Endodermal cell (in vitro differentiated cells): ENCODE results near the gene CBX2. TPM values are rescaled to one million over a fixed set of nuclear protein-coding genes. Genes with fewer than 3 reads are reported as not detected.

ENCODE experiments used
- DNase-seq: peaks from one replicate; pipeline ENCODE4 v3.0.0-alpha.2; 2017
- H3K27ac ChIP-seq: 2 replicates; pipeline ENCODE4 v1.5.1; 2013; ENCODE audit warnings: mild to moderate bottlenecking, low read depth, low read length, moderate library complexity
- H3K27me3 ChIP-seq: 2 replicates; pipeline ENCODE4 v1.6.1; 2013; ENCODE audit warnings: mild to moderate bottlenecking, low read length, moderate library complexity; ENCODE audit not compliant: insufficient read depth, control insufficient read depth, poor library complexity, severe bottlenecking
- H3K36me3 ChIP-seq: 2 replicates; pipeline ENCODE4 v1.7.0; 2013; ENCODE audit warnings: mild to moderate bottlenecking, low read length, moderate library complexity; ENCODE audit not compliant: control insufficient read depth, insufficient read depth
- H3K4me1 ChIP-seq: one replicate; pipeline ENCODE4 v1.7.0; 2013; ENCODE audit warnings: low read length; ENCODE audit not compliant: control insufficient read depth, insufficient read depth
- H3K4me3 ChIP-seq: 2 replicates; pipeline ENCODE4 v1.5.1; 2013; ENCODE audit warnings: mild to moderate bottlenecking, low read length, moderate library complexity
- H3K9ac ChIP-seq: 2 replicates; pipeline ENCODE4 v1.6.1; 2013; ENCODE audit warnings: mild to moderate bottlenecking, low read length, moderate library complexity; ENCODE audit not compliant: poor library complexity, severe bottlenecking; ENCODE audit errors: extremely low read depth
- H3K9me3 ChIP-seq: 2 replicates; pipeline ENCODE4 v1.6.1; 2013; ENCODE audit warnings: mild to moderate bottlenecking, low read length, moderate library complexity; ENCODE audit not compliant: control insufficient read depth
- H3K27ac Mint-ChIP-seq: 2 replicates; pipeline ENCODE4 v1.8.0; 2020; ENCODE audit warnings: mixed read lengths
- H3K27me3 Mint-ChIP-seq: 2 replicates; pipeline ENCODE4 v1.8.0; 2021; ENCODE audit warnings: mild to moderate bottlenecking, mixed read lengths; ENCODE audit not compliant: insufficient read depth
- H3K36me3 Mint-ChIP-seq: 2 replicates; pipeline ENCODE4 v1.8.0; 2020; ENCODE audit warnings: low read depth, mixed read lengths
- H3K4me1 Mint-ChIP-seq: 2 replicates; pipeline ENCODE4 v1.8.0; 2020; ENCODE audit warnings: mixed read lengths
- H3K4me3 Mint-ChIP-seq: 2 replicates; pipeline ENCODE4 v1.8.0; 2020; ENCODE audit warnings: mild to moderate bottlenecking, moderate library complexity, mixed read lengths
- H3K9me3 Mint-ChIP-seq: 2 replicates; pipeline ENCODE4 v1.8.0; 2020; ENCODE audit warnings: mild to moderate bottlenecking, mixed read lengths
- CTCF ChIP-seq: fragments of 200-600 bp; sonication (generic); conservative IDR thresholded peaks from 2 replicates; pipeline ENCODE4 v1.5.0; 2021; ENCODE audit warnings: antibody characterized with exemption, mild to moderate bottlenecking
- WGBS, 2 experiments: methylation state at CpG; one replicate each; pipeline versions ENCODE4 v1.1.5 to v1.1.7; 2013; ENCODE audit warnings: missing lambda C conversion rate in 2 of 2, mixed read lengths in 1 of 2; ENCODE audit not compliant: insufficient coverage in 1 of 2, insufficient read length in 1 of 2; 5-methylcytosine and 5-hydroxymethylcytosine counted together
- total RNA-seq, 2 donors: library from RNA; stranded (reverse); fragmentation: NEBNext Ultra II Directional in 1 of 2; extraction: Animal tissue kit (Norgen Biotek cat#: 25700) in 1 of 2; gene quantifications; 2 replicates in 1 of 2; 3 replicates in 1 of 2; pipeline ENCODE4 v1.2.1, GENCODE V29; 2021

The CBX2 gene
- total RNA-seq, 2 donors from 2014 or later = 75.0 to 78.6 TPM

GRCh38 chr17:79803997-79804855 lies 26.3 kb downstream of the CBX2 start:
- Mint-ChIP-seq H3K4me1 (peaks cover 16% of the 10 kb centered on the region), H3K9me3 (peaks cover 5% of the 10 kb centered on the region), H3K36me3 (no peaks in the 10 kb centered on the region), H3K27ac (no peak overlapping the region), H3K4me3 (no peak overlapping the region), H3K27me3 (peaks cover 100% of the 10 kb centered on the region)
- Histone ChIP-seq H3K27ac (no peak overlapping the region), H3K36me3 (no peaks in the 10 kb centered on the region), H3K4me1 (peaks cover 4% of the 10 kb centered on the region), H3K4me3 (no peak overlapping the region), H3K9me3 (no peaks in the 10 kb centered on the region), H3K9ac (no peak overlapping the region), H3K27me3 (peaks cover 100% of the 10 kb centered on the region)
- TF ChIP-seq CTCF = no peak
- DNase-seq = peak; percentile 82
- WGBS, 2 experiments = 1 to 3% methylated on average over 51 to 76 of the region's 76 CpGs

- Histone ChIP-seq H3K9ac (no peak overlapping the region), H3K36me3 (no peaks in the 10 kb centered on the region), H3K27ac (no peak overlapping the region), H3K9me3 (no peaks in the 10 kb centered on the region), H3K27me3 (peaks cover 95% of the 10 kb centered on the region), H3K4me3 (no peak overlapping the region), H3K4me1 (peaks cover 1% of the 10 kb centered on the region)
- no peak for DNase-seq
- Mint-ChIP-seq H3K27me3 (peaks cover 98% of the 10 kb centered on the region), H3K27ac (no peak overlapping the region), H3K36me3 (no peaks in the 10 kb centered on the region), H3K4me3 (no peak overlapping the region), H3K9me3 (peaks cover 5% of the 10 kb centered on the region), H3K4me1 (peaks cover 10% of the 10 kb centered on the region)
- WGBS, 2 experiments = 13 to 18% methylated on average over 11 to 20 of the region's 22 CpGs
- TF ChIP-seq CTCF = no peak
These were observed 27.1 kb downstream of the CBX2 start for GRCh38 chr17:79804856-79805696.

GRCh38 chr17:79806446-79806760 lies 28.5 kb downstream of the CBX2 start:
- Histone ChIP-seq H3K4me3 (no peak overlapping the region), H3K36me3 (no peaks in the 10 kb centered on the region), H3K9me3 (no peaks in the 10 kb centered on the region), H3K27me3 (peaks cover 94% of the 10 kb centered on the region), H3K4me1 (no peaks in the 10 kb centered on the region), H3K9ac (no peak overlapping the region), H3K27ac (no peak overlapping the region)
- Mint-ChIP-seq H3K36me3 (no peaks in the 10 kb centered on the region), H3K27ac (no peak overlapping the region), H3K4me1 (peaks cover 7% of the 10 kb centered on the region), H3K9me3 (peaks cover 5% of the 10 kb centered on the region), H3K4me3 (no peak overlapping the region), H3K27me3 (peaks cover 98% of the 10 kb centered on the region)
- peak; percentile 57 for DNase-seq
- no peak for TF ChIP-seq CTCF
- WGBS, 2 experiments = 40% methylated on average over 4 of the region's 4 CpGs; no CpG with 5 or more reads in 1 of the 2 experiments
